Endothelial cell of umbilical vein (primary cell): ENCODE measurements around the gene UCKL1.

Experiments
- CTCF ChIP-seq, 2 donors: IDR thresholded peaks; 1 replicate in 1 of 2; 2 replicates in 1 of 2; pipeline ENCODE4 v1.5.1; 2011; ENCODE audit warnings: low read length in 2 of 2, mild to moderate bottlenecking in 2 of 2, moderate library complexity in 2 of 2, control low read depth in 1 of 2, inconsistent platforms in 1 of 2, low read depth in 1 of 2; ENCODE audit not compliant: insufficient read depth in 1 of 2; ENCODE audit errors: extremely low read depth in 1 of 2
- EZH2 ChIP-seq: IDR thresholded peaks from 2 replicates; pipeline ENCODE4 v1.6.1; 2012; ENCODE audit warnings: borderline replicate concordance, low read depth, mild to moderate bottlenecking, moderate library complexity, low read length, inconsistent platforms; ENCODE audit not compliant: severe bottlenecking
- MYC ChIP-seq: IDR thresholded peaks from one replicate; pipeline ENCODE4 v1.6.1; 2011; ENCODE audit warnings: mild to moderate bottlenecking, low read depth, low read length
- POLR2AphosphoS5 ChIP-seq: IDR thresholded peaks from 2 replicates; pipeline ENCODE4 v1.6.1; 2012; ENCODE audit warnings: low read depth, mild to moderate bottlenecking, control low read depth, low read length, moderate library complexity; ENCODE audit not compliant: insufficient read depth

- TF ChIP-seq EZH2 (no peak), CTCF (IDR thresholded peaks at IDR 0.05; ENCODE audit: extremely low read depth in 1 of 2, insufficient read depth in 1 of 2, low read depth in 1 of 2, low read length in 2 of 2) (no peak), MYC (no peak), POLR2AphosphoS5 (no peak)
Measured at GRCh38 chr20:63967330-63968135, 11.3 kb upstream of the UCKL1 start.
